H1 (cell line): ENCODE data around the gene BARHL2. TPM values are rescaled to one million over a fixed set of nuclear protein-coding genes. Genes with fewer than 3 reads are reported as not detected.

Experiments
- CTCF ChIA-PET: fragments of 300-600 bp; sonication (Branson Sonifier 250); formaldehyde crosslinking; loops from one replicate; lab custom pipeline; 2021; ENCODE audit not compliant: partially characterized antibody; lab: Charles Lee
- POLR2A ChIA-PET: fragments of 300-600 bp; sonication (Branson Sonifier 250); formaldehyde crosslinking; loops from one replicate; lab custom pipeline; 2021; ENCODE audit warnings: inconsistent platforms; ENCODE audit not compliant: partially characterized antibody; lab: Charles Lee
- DNase-seq, 2 experiments: peaks; one replicate each; pipeline versions ENCODE4 v3.0.0 to v3.0.0-alpha.2; 2010 to 2022; ENCODE audit warnings: low spot score in 2 of 2, low read depth in 1 of 2, mixed read lengths in 1 of 2
- FAIRE-seq: peaks from 2 replicates; lab custom pipeline; 2011; peaks lifted over from hg19 to GRCh38; lab: Jason Lieb, UNC
- H2AFZ ChIP-seq: 2 replicates; pipeline ENCODE4 v1.8.1; 2012; ENCODE audit warnings: low read length, inconsistent platforms
- H2AK5ac ChIP-seq: 2 replicates; pipeline ENCODE4 v1.6.1; 2013; ENCODE audit warnings: low read depth, low read length
- H2BK120ac ChIP-seq: replicated peaks from 2 replicates; pipeline ENCODE3; 2013; ENCODE audit warnings: low read depth, low read length, inconsistent platforms
- H2BK12ac ChIP-seq: 2 replicates; pipeline ENCODE4 v1.6.1; 2013; ENCODE audit warnings: low read depth, low read length
- H2BK15ac ChIP-seq: 2 replicates; pipeline ENCODE4 v1.6.1; 2013; ENCODE audit warnings: low read length
- H2BK20ac ChIP-seq: 2 replicates; pipeline ENCODE4 v1.6.1; 2013; ENCODE audit warnings: low read length
- H2BK5ac ChIP-seq: 2 replicates; pipeline ENCODE4 v1.6.1; 2013; ENCODE audit warnings: low read depth, low read length
- H3K14ac ChIP-seq: 2 replicates; pipeline ENCODE4 v1.6.1; 2013; ENCODE audit warnings: inconsistent platforms; ENCODE audit not compliant: insufficient read length
- H3K18ac ChIP-seq: 2 replicates; pipeline ENCODE4 v1.6.1; 2013; ENCODE audit warnings: low read length; ENCODE audit errors: extremely low read depth
- H3K23ac ChIP-seq: 2 replicates; pipeline ENCODE4 v1.6.1; 2013; ENCODE audit warnings: inconsistent platforms; ENCODE audit not compliant: insufficient read length
- H3K23me2 ChIP-seq: 2 replicates; pipeline ENCODE4 v1.6.1; 2013; ENCODE audit warnings: low read depth, low read length
- H3K27ac ChIP-seq: 2 replicates; pipeline ENCODE4 v1.6.1; 2011; ENCODE audit warnings: low read depth, low read length, inconsistent platforms
- H3K27me3 ChIP-seq, 4 experiments: replicated peaks in 1 of 4; 1 replicate in 1 of 4; 2 replicates in 3 of 4; pipeline versions ENCODE4 v1.6.1 to v1.8.1; 2011 to 2013; ENCODE audit warnings: low read length in 3 of 4, mild to moderate bottlenecking in 3 of 4, inconsistent platforms in 2 of 4, mixed read lengths in 2 of 4, moderate library complexity in 1 of 4; ENCODE audit not compliant: control insufficient read depth in 3 of 4, insufficient read depth in 3 of 4; ENCODE audit errors: extremely low read depth in 1 of 4
- H3K36me3 ChIP-seq, 4 experiments: 2 replicates each; pipeline versions ENCODE4 v1.6.1 to v1.8.1; 2011 to 2013; ENCODE audit warnings: mild to moderate bottlenecking in 4 of 4, low read length in 3 of 4, moderate library complexity in 2 of 4, control low read depth in 1 of 4, inconsistent platforms in 1 of 4; ENCODE audit not compliant: insufficient read depth in 4 of 4, control insufficient read depth in 2 of 4
- H3K4ac ChIP-seq: replicated peaks from 2 replicates; pipeline ENCODE3; 2013; ENCODE audit warnings: low read length, low read depth, mixed read lengths, inconsistent platforms; ENCODE audit not compliant: insufficient read length
- H3K4me1 ChIP-seq, 4 experiments: replicated peaks in 1 of 4; 1 replicate in 1 of 4; 2 replicates in 3 of 4; pipeline versions ENCODE4 v1.6.1 to v1.8.1; 2011 to 2013; ENCODE audit warnings: low read length in 3 of 4, inconsistent platforms in 2 of 4, mixed read lengths in 1 of 4; ENCODE audit not compliant: insufficient read depth in 4 of 4, control insufficient read depth in 3 of 4
- H3K4me2 ChIP-seq, 2 experiments: 2 replicates each; pipeline versions ENCODE4 v1.6.1 to v1.8.1; 2011 to 2013; ENCODE audit warnings: low read depth in 2 of 2, low read length in 2 of 2, control low read depth in 1 of 2, inconsistent platforms in 1 of 2, mild to moderate bottlenecking in 1 of 2; ENCODE audit not compliant: insufficient read depth in 1 of 2
- H3K4me3 ChIP-seq, 4 experiments: fragments of 200-600, 300-600 bp in 1 of 4; sonication (generic), shearing (Covaris generic), sonication (Bioruptor Twin) in 1 of 4; 2 replicates each; pipeline versions ENCODE4 v1.5.1 to v1.8.1; 2011 to 2016; ENCODE audit warnings: low read length in 4 of 4, low read depth in 3 of 4, control low read depth in 2 of 4, inconsistent platforms in 2 of 4, mild to moderate bottlenecking in 2 of 4, mixed read lengths in 1 of 4, moderate library complexity in 1 of 4; ENCODE audit not compliant: insufficient read depth in 2 of 4; ENCODE audit errors: extremely low read depth in 1 of 4
- H3K56ac ChIP-seq: replicated peaks from 2 replicates; pipeline ENCODE3; 2013; ENCODE audit warnings: low read depth, mild to moderate bottlenecking, mixed read lengths, low read length, inconsistent platforms; ENCODE audit not compliant: insufficient read length
- H3K79me1 ChIP-seq: 2 replicates; pipeline ENCODE4 v1.6.1; 2013; ENCODE audit warnings: low read depth, low read length, control low read depth
- H3K79me2 ChIP-seq, 2 experiments: 2 replicates each; pipeline versions ENCODE4 v1.6.1 to v1.8.1; 2012 to 2013; ENCODE audit warnings: low read length in 2 of 2, mild to moderate bottlenecking in 2 of 2, inconsistent platforms in 1 of 2; ENCODE audit not compliant: insufficient read depth in 2 of 2, control insufficient read depth in 1 of 2
- H3K9ac ChIP-seq, 4 experiments: replicated peaks in 1 of 4; 1 replicate in 1 of 4; 2 replicates in 3 of 4; pipeline versions ENCODE4 v1.6.1 to v1.8.1; 2011 to 2013; ENCODE audit warnings: low read depth in 3 of 4, low read length in 3 of 4, control low read depth in 2 of 4, mild to moderate bottlenecking in 2 of 4, moderate library complexity in 2 of 4, inconsistent platforms in 1 of 4; ENCODE audit errors: extremely low read depth in 1 of 4
- H3K9me3 ChIP-seq, 2 experiments: 2 replicates each; pipeline versions ENCODE4 v1.6.1 to v1.8.1; 2012 to 2013; ENCODE audit warnings: mild to moderate bottlenecking in 2 of 2, moderate library complexity in 2 of 2, control low read depth in 1 of 2, inconsistent platforms in 1 of 2, low read depth in 1 of 2, low read length in 1 of 2, mixed read lengths in 1 of 2; ENCODE audit not compliant: insufficient read depth in 2 of 2
- H4K20me1 ChIP-seq, 2 experiments: replicated peaks in 1 of 2; 2 replicates each; pipeline versions ENCODE3 to v1.8.1; 2011 to 2013; ENCODE audit warnings: inconsistent platforms in 2 of 2, low read length in 2 of 2, mild to moderate bottlenecking in 1 of 2; ENCODE audit not compliant: insufficient read depth in 2 of 2, control insufficient read depth in 1 of 2
- H4K5ac ChIP-seq: 2 replicates; pipeline ENCODE4 v1.6.1; 2013; ENCODE audit warnings: low read length, low read depth, mixed read lengths, inconsistent platforms; ENCODE audit not compliant: insufficient read length
- H4K8ac ChIP-seq: 2 replicates; pipeline ENCODE4 v1.8.0; 2013; ENCODE audit warnings: mild to moderate bottlenecking, moderate library complexity, low read length, inconsistent platforms; ENCODE audit not compliant: insufficient read depth; ENCODE audit errors: extremely low read depth
- H4K91ac ChIP-seq: replicated peaks from 2 replicates; pipeline ENCODE3; 2013; ENCODE audit warnings: low read length, mixed read lengths, inconsistent platforms; ENCODE audit not compliant: insufficient read length
- CEBPB ChIP-seq: IDR thresholded peaks from 2 replicates; pipeline ENCODE4 v1.6.1; 2012; ENCODE audit warnings: low read depth, low read length
- CHD2 ChIP-seq: IDR thresholded peaks from 2 replicates; pipeline ENCODE4 v1.6.1; 2012; ENCODE audit warnings: low read length, improper control_type of control experiment
- CTBP2 ChIP-seq: IDR thresholded peaks from 2 replicates; pipeline ENCODE4 v1.7.0; 2011; ENCODE audit warnings: borderline replicate concordance, mild to moderate bottlenecking, moderate library complexity, mixed read lengths, low read length; ENCODE audit not compliant: insufficient read depth, insufficient read length
- GTF2F1 ChIP-seq: IDR thresholded peaks from 2 replicates; pipeline ENCODE4 v1.6.1; 2012; ENCODE audit warnings: low read depth, low read length, improper control_type of control experiment, borderline replicate concordance
- JUN ChIP-seq: IDR thresholded peaks from 2 replicates; pipeline ENCODE4 v1.6.1; 2011; ENCODE audit warnings: low read depth, mild to moderate bottlenecking, improper control_type of control experiment, low read length
- JUND ChIP-seq: IDR thresholded peaks from 2 replicates; pipeline ENCODE4 v1.6.1; 2011; ENCODE audit warnings: mild to moderate bottlenecking, improper control_type of control experiment, low read length
- NANOG ChIP-seq: IDR thresholded peaks from 2 replicates; pipeline ENCODE4 v1.6.1; 2011; ENCODE audit warnings: low read length, low read depth, mild to moderate bottlenecking, inconsistent platforms; ENCODE audit not compliant: insufficient read depth, poor library complexity, severe bottlenecking
- NRF1 ChIP-seq: IDR thresholded peaks from 2 replicates; pipeline ENCODE4 v1.6.1; 2011; ENCODE audit warnings: mild to moderate bottlenecking, low read depth, low read length, improper control_type of control experiment
- PHF8 ChIP-seq: fragments of 200-600 bp; sonication (generic); conservative IDR thresholded peaks from 2 replicates; pipeline ENCODE4 v1.7.1; 2012; ENCODE audit warnings: low read depth, mild to moderate bottlenecking, inconsistent platforms, low read length, moderate library complexity
- POLR2AphosphoS5 ChIP-seq: IDR thresholded peaks from 2 replicates; pipeline ENCODE4 v1.6.1; 2011; ENCODE audit warnings: low read depth, low read length
- RAD21 ChIP-seq, 2 experiments: IDR thresholded peaks in 1 of 2; conservative IDR thresholded peaks in 1 of 2; 2 replicates each; pipeline ENCODE4 v1.6.1; 2011; ENCODE audit warnings: low read depth in 2 of 2, low read length in 2 of 2, improper control_type of control experiment in 1 of 2, inconsistent platforms in 1 of 2, mild to moderate bottlenecking in 1 of 2, moderate library complexity in 1 of 2
- RXRA ChIP-seq: IDR thresholded peaks from 2 replicates; pipeline ENCODE4 v1.6.1; 2011; ENCODE audit warnings: low read depth, mild to moderate bottlenecking, low read length, moderate library complexity; ENCODE audit not compliant: insufficient read depth
- SRF ChIP-seq: IDR thresholded peaks from 2 replicates; pipeline ENCODE4 v1.6.1; 2011; ENCODE audit warnings: mild to moderate bottlenecking, low read depth, low read length, moderate library complexity
- WGBS, 2 experiments: shearing (Covaris generic) in 1 of 2; methylation state at CpG; one replicate each; pipeline versions ENCODE4 v1.1.6 to v1.1.7; 2013 to 2015; ENCODE audit warnings: low lambda C conversion rate in 2 of 2, mixed read lengths in 2 of 2, inconsistent platforms in 1 of 2, low coverage in 1 of 2, missing lambda C conversion rate in 1 of 2; ENCODE audit not compliant: insufficient replicate concordance in 2 of 2, insufficient coverage in 1 of 2, insufficient read length in 1 of 2; ENCODE audit errors: extremely low coverage in 1 of 2, missing lambda C conversion rate in 1 of 2; 5-methylcytosine and 5-hydroxymethylcytosine counted together
- polyA plus RNA-seq, 7 experiments: library from polyadenylated mRNA; depleted of rRNA in 3 of 7; stranded (reverse) in 5 of 7; unstranded in 2 of 7; fragments of >200 nt in 5 of 7; fragments of 200-250 nt in 2 of 7; gene quantifications; 1 replicate in 5 of 7; 2 replicates in 1 of 7; 4 replicates in 1 of 7; pipeline versions ENCODE4 v1.2.1 to v1.2.3, GENCODE V29; 2011 to 2013; ENCODE audit warnings: missing spikeins in 2 of 7, mixed read lengths in 2 of 7
- total RNA-seq: library from RNA; stranded (reverse); fragmentation: NEBNext Ultra II Directional; extraction: Animal tissue kit (Norgen Biotek cat#: 25700); gene quantifications from 2 replicates; pipeline ENCODE4 v1.2.1, GENCODE V29; 2021
- TF ChIP-seq, protein P1 (sequence below): IDR thresholded peaks from 2 replicates; pipeline ENCODE4 v1.6.1; 2011; ENCODE audit warnings: low read depth, mild to moderate bottlenecking, low read length; ENCODE audit not compliant: insufficient read depth

BARHL2 gene
- total and polyA plus RNA-seq, 2 of the 8 experiments (the other 6 are each of a cell fraction or from before 2014, with no cell fraction given) = 0.15 TPM; not detected in 1

DNA sequence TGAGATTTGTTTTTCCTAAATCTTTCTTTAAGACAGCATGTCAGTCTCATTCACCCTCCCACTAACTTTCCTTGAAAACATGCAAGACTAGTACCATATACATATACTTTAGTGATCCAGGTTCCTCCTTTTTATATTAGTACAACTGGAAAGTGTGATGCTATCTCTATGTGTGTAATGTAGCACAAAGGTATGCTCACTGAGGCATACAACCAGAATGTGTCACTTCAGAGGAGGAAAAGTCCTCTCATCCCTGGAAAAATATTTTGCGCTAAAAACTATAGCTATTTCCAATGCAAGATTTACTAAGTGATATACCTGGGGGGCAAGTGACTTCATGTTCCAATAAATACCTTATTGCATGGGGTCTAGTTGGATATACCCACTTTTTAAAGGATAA is 45.9 kb downstream of the BARHL2 start:
- WGBS, 2 experiments = 95% methylated on average over 1 of the region's 1 CpG; no CpG with 5 or more reads in 1 of the 2 experiments
- CTCF ChIA-PET = no interaction called here
- no peaks in the 10 kb centered on the region for H3K23me2 ChIP-seq
- no peak overlapping the region for H4K5ac ChIP-seq
- H3K79me2 ChIP-seq = no peaks in the 10 kb centered on the region
- H3K14ac ChIP-seq = no peak overlapping the region
- no peak overlapping the region for H2BK15ac ChIP-seq
- FAIRE-seq (no peak), DNase-seq (no peak)
- no peaks in the 10 kb centered on the region for H3K36me3 ChIP-seq
- peaks cover 4 to 11% of the 10 kb centered on the region in 2 experiments; a peak in 2 of 4 replicates for H3K9me3 ChIP-seq
- H2BK12ac ChIP-seq = no peak overlapping the region
- no peak overlapping the region for H3K4ac ChIP-seq
- H2AK5ac ChIP-seq = no peak overlapping the region
- no peaks in the 10 kb centered on the region for H3K79me1 ChIP-seq
- no peaks in the 10 kb centered on the region for H4K20me1 ChIP-seq
- H4K91ac ChIP-seq = no peak overlapping the region
- H2AFZ ChIP-seq = no peak overlapping the region
- H3K27ac ChIP-seq = no peak overlapping the region
- no peak overlapping the region for H2BK5ac ChIP-seq
- POLR2A ChIA-PET = no interaction called here
- no peak overlapping the region for H2BK20ac ChIP-seq
- H3K4me1 ChIP-seq = no peaks in the 10 kb centered on the region
- H3K9ac ChIP-seq = no peak overlapping the region
- no peak overlapping the region for H3K18ac ChIP-seq
- no peak overlapping the region for H3K4me3 ChIP-seq
- H3K4me2 ChIP-seq = no peak overlapping the region
- no peak overlapping the region for H3K56ac ChIP-seq
- no peak overlapping the region for H4K8ac ChIP-seq
- no peak overlapping the region for H3K23ac ChIP-seq
- H2BK120ac ChIP-seq = no peak overlapping the region
- H3K27me3 ChIP-seq = no peaks in the 10 kb centered on the region
- TF ChIP-seq CTBP2 (no peak), GTF2F1 (no peak), PHF8 (no peak), NANOG (no peak), NRF1 (no peak), CHD2 (no peak), POLR2AphosphoS5 (no peak), CEBPB (no peak), RAD21 (IDR thresholded peaks at IDR 0.05 in 1 of 2, conservative IDR thresholded peaks at IDR 0.05 in 1 of 2; ENCODE audit: low read depth in 2 of 2, low read length in 2 of 2) (no peak), SRF (no peak), JUN (no peak), RXRA (no peak), JUND (no peak)
- TF ChIP-seq, protein P1, sequence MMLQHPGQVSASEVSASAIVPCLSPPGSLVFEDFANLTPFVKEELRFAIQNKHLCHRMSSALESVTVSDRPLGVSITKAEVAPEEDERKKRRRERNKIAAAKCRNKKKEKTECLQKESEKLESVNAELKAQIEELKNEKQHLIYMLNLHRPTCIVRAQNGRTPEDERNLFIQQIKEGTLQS = no peak
